Thyroid gland (tissue), 4 donors: ENCODE measurements around the gene PLBD1.

ENCODE experiments used
- CTCF ChIP-seq, 6 experiments: fragments of 200-600 bp in 3 of 6; fragments of 450-650 bp in 3 of 6; sonication (generic) in 3 of 6; IDR thresholded peaks; one replicate each; pipeline ENCODE4 v1.5.1; 2016 to 2019; ENCODE audit warnings: antibody characterized with exemption in 6 of 6, mild to moderate bottlenecking in 2 of 6, inconsistent platforms in 1 of 6, moderate library complexity in 1 of 6
- POLR2A ChIP-seq, 2 donors: fragments of 450-650 bp; IDR thresholded peaks; one replicate each; pipeline ENCODE4 v1.6.1; 2017; ENCODE audit warnings: antibody characterized with exemption in 2 of 2, mild to moderate bottlenecking in 2 of 2, moderate library complexity in 1 of 2

- TF ChIP-seq CTCF (IDR thresholded peaks at IDR 0.05), result peak in 2 of 6 experiments; percentile 10 to 45
- peak in 1 of 2 donors; percentile 19 for TF ChIP-seq POLR2A (IDR thresholded peaks at IDR 0.05)
These were observed 13.2 kb downstream of the PLBD1 start for GRCh38 chr12:14554281-14555007.
